Thyroid gland (tissue), 4 donors: ENCODE measurements around the gene ADAMTSL2. TPM values are rescaled to one million over a fixed set of nuclear protein-coding genes. Genes with fewer than 3 reads are reported as not detected.

Source experiments
- DNase-seq, 2 donors: peaks; one replicate each; pipeline ENCODE4 v3.0.0-alpha.2; 2019
- H3K27ac ChIP-seq, 3 donors: fragments of 200-600 bp; sonication (generic); 1 replicate in 2 of 3; 2 replicates in 1 of 3; pipeline ENCODE4 v1.5.1; 2016 to 2019; ENCODE audit warnings: mild to moderate bottlenecking in 1 of 3, moderate library complexity in 1 of 3
- H3K27me3 ChIP-seq: fragments of 200-600 bp; sonication (generic); one replicate; pipeline ENCODE4 v1.5.1; 2019
- H3K36me3 ChIP-seq, 2 donors: fragments of 200-600 bp; sonication (generic); one replicate each; pipeline ENCODE4 v1.5.1; 2016 to 2019
- H3K4me1 ChIP-seq, 2 donors: fragments of 200-600 bp; sonication (generic); one replicate each; pipeline ENCODE4 v1.5.1; 2017 to 2019
- H3K4me3 ChIP-seq, 3 donors: fragments of 200-600 bp; sonication (generic); replicated peaks in 1 of 3; 1 replicate in 2 of 3; 2 replicates in 1 of 3; pipeline ENCODE4 v1.5.1; 2016; ENCODE audit warnings: mild to moderate bottlenecking in 1 of 3
- H3K9me3 ChIP-seq: fragments of 200-600 bp; sonication (generic); one replicate; pipeline ENCODE4 v1.5.1; 2017
- POLR2A ChIP-seq, 2 donors: fragments of 450-650 bp; IDR thresholded peaks; one replicate each; pipeline ENCODE4 v1.6.1; 2017; ENCODE audit warnings: antibody characterized with exemption in 2 of 2, mild to moderate bottlenecking in 2 of 2, moderate library complexity in 1 of 2
- WGBS, 2 donors: methylation state at CpG; one replicate each; pipeline ENCODE4 v1.1.5; 2017; 5-methylcytosine and 5-hydroxymethylcytosine counted together
- intact Hi-C: fragments of 100-400 bp; cut with DNase I; formaldehyde crosslinking; loops from one replicate; pipeline ENCODE4 v1.15.1; 2023
- total RNA-seq, 4 donors: library from RNA; depleted of rRNA; stranded (reverse); fragments of >200 nt; gene quantifications; one replicate each; pipeline ENCODE4 v1.2.3, GENCODE V29; 2016
- TF ChIP-seq, protein P1 (sequence below), 6 experiments: fragments of 200-600 bp in 3 of 6; fragments of 450-650 bp in 3 of 6; sonication (generic) in 3 of 6; IDR thresholded peaks; one replicate each; pipeline ENCODE4 v1.5.1; 2016 to 2019; ENCODE audit warnings: antibody characterized with exemption in 6 of 6, mild to moderate bottlenecking in 2 of 6, inconsistent platforms in 1 of 6, moderate library complexity in 1 of 6

ADAMTSL2 gene
- total RNA-seq, 4 donors from 2014 or later, result 2.4 to 9.3 (median 8.7) TPM

DNA sequence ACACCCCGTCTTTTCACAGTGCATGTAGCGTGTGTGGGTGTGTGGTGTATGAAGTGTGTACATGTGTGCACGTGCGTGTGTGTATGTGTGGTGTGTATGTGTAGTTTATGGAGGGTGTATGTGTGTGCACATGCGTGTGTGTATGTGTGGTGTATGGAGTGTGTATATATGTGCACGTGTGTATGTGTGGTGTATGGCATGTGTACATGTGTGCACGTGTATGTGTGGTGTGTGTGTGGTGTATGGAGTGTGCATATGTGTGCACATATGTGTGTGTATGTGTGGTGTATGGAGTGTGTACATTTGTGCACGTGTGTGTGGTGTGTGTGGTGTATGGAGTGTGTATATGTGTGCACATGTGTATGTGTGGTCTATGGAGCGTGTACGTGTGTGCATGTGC, 22.9 kb upstream of the ADAMTSL2 start:
- Histone ChIP-seq H3K9me3 (no peaks in the 10 kb centered on the region), H3K27ac (no peak overlapping the region), H3K27me3 (no peaks in the 10 kb centered on the region), H3K36me3 (no peaks in the 10 kb centered on the region), H3K4me1 (peaks cover 33 to 48% of the 10 kb centered on the region in 2 donors), H3K4me3 (no peak overlapping the region)
- intact Hi-C loops, result no loop called here
- no peak for DNase-seq
- TF ChIP-seq POLR2A (IDR thresholded peaks at IDR 0.05), result no peak
- TF ChIP-seq, protein P1, sequence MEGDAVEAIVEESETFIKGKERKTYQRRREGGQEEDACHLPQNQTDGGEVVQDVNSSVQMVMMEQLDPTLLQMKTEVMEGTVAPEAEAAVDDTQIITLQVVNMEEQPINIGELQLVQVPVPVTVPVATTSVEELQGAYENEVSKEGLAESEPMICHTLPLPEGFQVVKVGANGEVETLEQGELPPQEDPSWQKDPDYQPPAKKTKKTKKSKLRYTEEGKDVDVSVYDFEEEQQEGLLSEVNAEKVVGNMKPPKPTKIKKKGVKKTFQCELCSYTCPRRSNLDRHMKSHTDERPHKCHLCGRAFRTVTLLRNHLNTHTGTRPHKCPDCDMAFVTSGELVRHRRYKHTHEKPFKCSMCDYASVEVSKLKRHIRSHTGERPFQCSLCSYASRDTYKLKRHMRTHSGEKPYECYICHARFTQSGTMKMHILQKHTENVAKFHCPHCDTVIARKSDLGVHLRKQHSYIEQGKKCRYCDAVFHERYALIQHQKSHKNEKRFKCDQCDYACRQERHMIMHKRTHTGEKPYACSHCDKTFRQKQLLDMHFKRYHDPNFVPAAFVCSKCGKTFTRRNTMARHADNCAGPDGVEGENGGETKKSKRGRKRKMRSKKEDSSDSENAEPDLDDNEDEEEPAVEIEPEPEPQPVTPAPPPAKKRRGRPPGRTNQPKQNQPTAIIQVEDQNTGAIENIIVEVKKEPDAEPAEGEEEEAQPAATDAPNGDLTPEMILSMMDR (IDR thresholded peaks at IDR 0.05), result no peak
- 88 to 92% methylated on average over 10 of the region's 10 CpGs for WGBS, 2 donors

DNA sequence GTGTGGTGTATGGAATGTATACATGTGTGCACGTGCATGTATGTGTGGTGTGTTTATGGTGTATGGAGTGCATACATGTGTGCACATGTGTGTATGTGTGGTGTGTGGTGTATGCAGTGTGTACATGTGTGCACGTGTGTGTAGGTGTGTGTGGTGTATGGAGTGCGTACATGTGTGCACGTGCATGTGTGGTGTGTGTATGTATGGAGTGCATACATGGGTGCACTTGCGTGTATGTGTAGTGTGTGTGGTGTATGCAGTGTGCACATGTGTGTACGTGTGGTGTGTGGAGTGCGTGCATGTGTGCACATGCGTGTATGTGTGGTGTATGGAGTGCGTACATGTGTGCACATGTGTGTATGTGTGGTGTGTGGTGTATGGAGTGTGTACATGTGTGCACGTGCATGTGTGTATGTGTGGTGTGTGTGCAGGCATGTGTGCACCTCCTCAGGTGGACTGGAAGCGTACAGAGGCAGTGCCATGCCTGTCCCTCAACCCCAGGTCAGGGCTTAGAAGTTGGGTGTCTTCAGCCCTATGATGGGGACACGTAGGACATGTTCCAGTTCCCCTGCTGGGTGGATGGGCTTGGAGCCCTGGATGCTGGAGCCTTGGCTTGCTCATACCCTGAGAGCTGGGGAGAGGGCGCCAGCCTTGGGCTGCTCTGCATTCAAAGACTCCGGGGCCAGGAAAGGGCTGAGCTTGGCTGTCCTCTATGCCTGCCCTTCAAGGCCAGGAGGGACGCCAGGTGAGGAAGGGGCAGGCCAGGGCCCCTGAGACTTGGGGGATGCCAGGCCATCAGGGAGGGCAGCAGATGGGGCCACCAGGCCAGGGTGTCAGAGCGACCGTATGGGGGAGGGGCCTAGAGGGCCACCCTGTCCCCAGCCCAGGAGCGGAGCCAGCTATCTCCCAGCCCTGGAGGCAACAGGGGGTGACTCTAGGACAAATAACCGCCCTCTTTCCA, 22.0 kb upstream of the ADAMTSL2 start:
- Histone ChIP-seq H3K27ac (no peak overlapping the region), H3K4me1 (peaks cover 33 to 53% of the 10 kb centered on the region in 2 donors), H3K4me3 (no peak overlapping the region), H3K36me3 (no peaks in the 10 kb centered on the region), H3K27me3 (no peaks in the 10 kb centered on the region), H3K9me3 (no peaks in the 10 kb centered on the region)
- intact Hi-C loops, result no loop called here
- TF ChIP-seq, protein P1 (IDR thresholded peaks at IDR 0.05), result no peak
- no peak for TF ChIP-seq POLR2A (IDR thresholded peaks at IDR 0.05)
- no peak for DNase-seq
- WGBS, 2 donors, result 83 to 94% methylated on average over 14 to 16 of the region's 19 CpGs

DNA sequence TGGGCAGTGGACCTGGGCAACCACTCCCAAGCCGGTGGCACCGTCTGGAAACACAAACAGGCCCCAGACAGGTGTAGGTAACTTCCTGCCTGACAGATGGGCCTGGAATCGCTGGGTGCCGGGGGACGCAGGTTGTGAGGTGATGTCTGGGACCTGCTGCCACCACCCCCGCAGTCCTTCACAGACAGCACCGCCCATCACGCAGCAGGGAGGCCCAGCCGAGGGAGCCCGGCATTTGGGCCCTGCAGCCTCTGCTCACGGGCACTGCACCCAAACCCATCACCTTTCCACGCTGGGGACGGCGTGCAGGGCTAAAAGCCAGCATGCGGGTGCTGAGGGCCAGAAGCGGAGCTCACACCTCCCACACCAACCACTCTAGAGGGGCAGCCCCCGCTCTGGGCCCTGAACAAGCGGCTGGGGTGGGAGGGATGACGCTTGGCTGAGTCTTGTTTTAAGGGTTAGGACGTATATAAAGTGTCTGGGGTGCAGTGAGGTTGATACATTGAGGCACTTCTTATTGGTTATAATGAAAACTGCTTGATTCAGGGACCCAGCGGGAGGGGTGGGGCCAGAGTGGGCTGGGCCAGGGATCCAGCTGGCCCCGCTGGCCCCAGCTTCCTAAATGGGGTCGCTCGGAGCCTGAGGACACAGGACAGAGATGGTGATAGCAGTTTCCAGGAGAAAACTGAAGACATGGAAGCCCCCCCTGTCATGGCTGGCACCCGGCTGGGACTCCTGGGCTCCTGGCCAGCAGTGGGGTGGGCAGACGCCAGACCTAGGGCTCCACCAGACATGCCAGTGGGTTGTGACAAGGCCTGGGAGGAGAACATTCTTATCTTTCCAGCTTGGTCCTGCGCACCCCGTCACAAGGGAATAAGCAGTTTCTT, 21.0 kb upstream of the ADAMTSL2 start:
- peaks cover 33 to 53% of the 10 kb centered on the region in 2 donors for H3K4me1 ChIP-seq
- TF ChIP-seq, protein P1 (IDR thresholded peaks at IDR 0.05), result no peak
- TF ChIP-seq POLR2A (IDR thresholded peaks at IDR 0.05), result no peak
- H3K27me3 ChIP-seq, result no peaks in the 10 kb centered on the region
- DNase-seq, result no peak
- no peak overlapping the region for H3K27ac ChIP-seq
- H3K36me3 ChIP-seq, result no peaks in the 10 kb centered on the region
- intact Hi-C loops, result no loop called here
- WGBS, 2 donors, result 75 to 76% methylated on average over 23 to 25 of the region's 28 CpGs
- H3K9me3 ChIP-seq, result no peaks in the 10 kb centered on the region
- H3K4me3 ChIP-seq, result no peak overlapping the region

DNA sequence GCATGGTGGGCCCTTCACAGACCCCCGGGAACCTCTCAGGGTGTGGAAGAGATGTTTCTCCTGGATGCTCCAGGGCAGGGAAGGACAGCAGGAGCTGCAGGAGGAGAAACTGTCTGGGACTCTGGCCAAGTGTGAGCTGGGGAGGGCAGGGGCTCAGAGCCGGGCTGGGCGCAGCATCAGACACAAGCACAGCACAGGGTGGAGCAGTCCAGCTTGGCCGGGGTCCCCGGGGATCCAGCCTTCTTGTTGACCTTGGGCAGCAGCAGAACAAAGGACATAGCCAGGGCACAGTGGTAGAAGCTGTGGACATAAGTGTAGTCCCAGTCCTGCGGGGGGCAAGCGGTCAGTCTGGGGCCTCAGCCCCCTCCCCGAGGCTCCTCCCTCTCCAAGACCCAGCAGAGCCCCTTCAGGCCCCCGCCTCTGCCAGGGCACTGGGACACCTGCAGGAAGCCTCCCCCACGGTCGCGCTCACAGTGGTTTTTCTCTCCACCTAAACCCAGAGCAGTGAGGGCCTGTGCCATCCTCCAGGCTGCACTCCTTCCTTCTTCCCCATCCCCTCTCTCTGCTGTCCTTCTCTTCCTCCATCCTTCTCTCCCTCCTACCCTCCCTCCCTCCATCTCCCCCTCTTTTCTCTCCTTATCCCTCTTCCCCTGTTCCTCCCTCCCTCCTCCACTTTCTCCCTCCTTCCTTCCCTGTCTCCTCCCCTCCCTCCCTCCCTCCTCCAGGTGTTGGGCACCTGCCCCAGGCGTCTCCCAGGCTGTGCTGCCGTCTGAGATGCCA, 19.9 kb upstream of the ADAMTSL2 start:
- no peak for TF ChIP-seq POLR2A (IDR thresholded peaks at IDR 0.05)
- TF ChIP-seq, protein P1 (IDR thresholded peaks at IDR 0.05), result no peak
- intact Hi-C loops, result no loop called here
- no peak overlapping the region for H3K27ac ChIP-seq
- peak; percentile 43 to 57 for DNase-seq
- H3K9me3 ChIP-seq, result no peaks in the 10 kb centered on the region
- no peaks in the 10 kb centered on the region for H3K36me3 ChIP-seq
- H3K27me3 ChIP-seq, result no peaks in the 10 kb centered on the region
- WGBS, 2 donors, result 26 to 40% methylated on average over 13 of the region's 14 CpGs
- peaks cover 24 to 44% of the 10 kb centered on the region in 2 donors for H3K4me1 ChIP-seq
- H3K4me3 ChIP-seq, result no peak overlapping the region
